Measurements from ENCODE around the gene TCF4. TPM values are rescaled to one million over a fixed set of nuclear protein-coding genes. Genes with fewer than 3 reads are reported as not detected.

Gene TCF4
- total RNA-seq, 1 experiment from 2014 or later = 2.3 TPM

DNA sequence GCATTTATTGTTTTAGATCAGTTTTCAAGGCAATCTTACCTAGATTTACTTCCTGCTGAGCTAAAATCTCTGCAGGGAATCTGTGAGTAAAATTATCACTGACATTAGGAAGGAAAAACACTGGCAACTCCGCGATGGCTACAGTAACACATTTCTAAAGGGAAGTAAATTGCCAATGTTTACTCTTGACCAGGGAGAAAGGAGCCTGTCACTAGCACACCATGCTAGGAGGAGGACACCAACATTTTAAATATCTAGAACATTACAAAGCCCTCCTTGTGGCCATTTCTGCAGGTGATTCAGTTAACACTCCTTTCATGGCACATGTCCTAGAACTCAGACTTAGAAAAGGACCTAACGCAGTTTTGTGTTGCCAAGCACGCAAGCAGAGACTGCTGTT, 58.4 kb downstream of the TCF4 start:
- no peaks in the 10 kb centered on the region for H3K4me1 ChIP-seq (ENCODE audit: control insufficient read depth, insufficient read depth, low read length)
- ChIA-PET CTCF (no interaction called here), POLR2A (no interaction called here)
- TF ChIP-seq, protein P1, sequence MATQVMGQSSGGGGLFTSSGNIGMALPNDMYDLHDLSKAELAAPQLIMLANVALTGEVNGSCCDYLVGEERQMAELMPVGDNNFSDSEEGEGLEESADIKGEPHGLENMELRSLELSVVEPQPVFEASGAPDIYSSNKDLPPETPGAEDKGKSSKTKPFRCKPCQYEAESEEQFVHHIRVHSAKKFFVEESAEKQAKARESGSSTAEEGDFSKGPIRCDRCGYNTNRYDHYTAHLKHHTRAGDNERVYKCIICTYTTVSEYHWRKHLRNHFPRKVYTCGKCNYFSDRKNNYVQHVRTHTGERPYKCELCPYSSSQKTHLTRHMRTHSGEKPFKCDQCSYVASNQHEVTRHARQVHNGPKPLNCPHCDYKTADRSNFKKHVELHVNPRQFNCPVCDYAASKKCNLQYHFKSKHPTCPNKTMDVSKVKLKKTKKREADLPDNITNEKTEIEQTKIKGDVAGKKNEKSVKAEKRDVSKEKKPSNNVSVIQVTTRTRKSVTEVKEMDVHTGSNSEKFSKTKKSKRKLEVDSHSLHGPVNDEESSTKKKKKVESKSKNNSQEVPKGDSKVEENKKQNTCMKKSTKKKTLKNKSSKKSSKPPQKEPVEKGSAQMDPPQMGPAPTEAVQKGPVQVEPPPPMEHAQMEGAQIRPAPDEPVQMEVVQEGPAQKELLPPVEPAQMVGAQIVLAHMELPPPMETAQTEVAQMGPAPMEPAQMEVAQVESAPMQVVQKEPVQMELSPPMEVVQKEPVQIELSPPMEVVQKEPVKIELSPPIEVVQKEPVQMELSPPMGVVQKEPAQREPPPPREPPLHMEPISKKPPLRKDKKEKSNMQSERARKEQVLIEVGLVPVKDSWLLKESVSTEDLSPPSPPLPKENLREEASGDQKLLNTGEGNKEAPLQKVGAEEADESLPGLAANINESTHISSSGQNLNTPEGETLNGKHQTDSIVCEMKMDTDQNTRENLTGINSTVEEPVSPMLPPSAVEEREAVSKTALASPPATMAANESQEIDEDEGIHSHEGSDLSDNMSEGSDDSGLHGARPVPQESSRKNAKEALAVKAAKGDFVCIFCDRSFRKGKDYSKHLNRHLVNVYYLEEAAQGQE (IDR thresholded peaks at IDR 0.05; ENCODE audit: insufficient read depth in 1 of 2, low read depth in 2 of 2, low read length in 1 of 2) = no peak
- TF ChIP-seq POLR2AphosphoS5 (IDR thresholded peaks at IDR 0.05; ENCODE audit: low read depth, low read length) = no peak
- TF ChIP-seq, protein P2, sequence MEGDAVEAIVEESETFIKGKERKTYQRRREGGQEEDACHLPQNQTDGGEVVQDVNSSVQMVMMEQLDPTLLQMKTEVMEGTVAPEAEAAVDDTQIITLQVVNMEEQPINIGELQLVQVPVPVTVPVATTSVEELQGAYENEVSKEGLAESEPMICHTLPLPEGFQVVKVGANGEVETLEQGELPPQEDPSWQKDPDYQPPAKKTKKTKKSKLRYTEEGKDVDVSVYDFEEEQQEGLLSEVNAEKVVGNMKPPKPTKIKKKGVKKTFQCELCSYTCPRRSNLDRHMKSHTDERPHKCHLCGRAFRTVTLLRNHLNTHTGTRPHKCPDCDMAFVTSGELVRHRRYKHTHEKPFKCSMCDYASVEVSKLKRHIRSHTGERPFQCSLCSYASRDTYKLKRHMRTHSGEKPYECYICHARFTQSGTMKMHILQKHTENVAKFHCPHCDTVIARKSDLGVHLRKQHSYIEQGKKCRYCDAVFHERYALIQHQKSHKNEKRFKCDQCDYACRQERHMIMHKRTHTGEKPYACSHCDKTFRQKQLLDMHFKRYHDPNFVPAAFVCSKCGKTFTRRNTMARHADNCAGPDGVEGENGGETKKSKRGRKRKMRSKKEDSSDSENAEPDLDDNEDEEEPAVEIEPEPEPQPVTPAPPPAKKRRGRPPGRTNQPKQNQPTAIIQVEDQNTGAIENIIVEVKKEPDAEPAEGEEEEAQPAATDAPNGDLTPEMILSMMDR (IDR thresholded peaks at IDR 0.05) = no peak
- no peak for TF ChIP-seq TCF7L2 (IDR thresholded peaks at IDR 0.05; ENCODE audit: low read depth, low read length)
- no peak for TF ChIP-seq SIN3A (IDR thresholded peaks at IDR 0.05; ENCODE audit: borderline replicate concordance, insufficient read depth, low read depth, low read length)
- in situ Hi-C loops (cut with HindIII; ENCODE audit: low pct_unique_long_range_greater_than_20kb, low sequenced_read_pairs) (no loop called here), intact Hi-C loops (cut with micrococcal nuclease; ENCODE audit: unreplicated experiment) (no loop called here)
- BruUV-seq (replicated peaks) = no TSS peak
- no peak overlapping the region for H3K27ac ChIP-seq (ENCODE audit: low read length)
- ATAC-seq (no peak), DNase-seq (ENCODE audit: low read depth, low spot score) (no peak)
- no peaks in the 10 kb centered on the region for H3K27me3 ChIP-seq (ENCODE audit: control insufficient read depth, insufficient read depth, low read length)
- H3K9me3 ChIP-seq (ENCODE audit: control insufficient read depth, insufficient read depth, low read depth, low read length) = no peaks in the 10 kb centered on the region
- no peak overlapping the region for H3K4me3 ChIP-seq (ENCODE audit: low read depth in 2 of 2, low read length in 2 of 2)
- no peaks in the 10 kb centered on the region for H3K36me3 ChIP-seq (ENCODE audit: control insufficient read depth, insufficient read depth, low read length)

DNA sequence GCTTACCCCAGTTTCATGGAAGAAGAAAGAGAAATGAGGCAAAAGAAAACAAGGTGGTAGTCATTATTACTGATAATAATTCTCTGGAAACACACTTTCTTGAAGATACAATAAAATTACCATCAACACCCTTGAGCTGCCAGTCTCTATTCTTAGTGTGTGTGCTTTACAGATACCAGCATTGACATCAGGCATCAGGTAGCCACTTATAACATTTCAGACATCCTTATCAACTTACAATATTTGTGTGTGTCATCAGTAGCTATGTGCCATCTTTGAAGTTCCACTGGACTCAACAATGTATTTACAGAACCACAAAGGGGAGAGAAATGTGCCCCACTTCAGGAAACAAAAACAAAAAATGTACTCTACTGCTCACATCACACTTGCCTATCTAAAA, 62.1 kb downstream of the TCF4 start:
- Histone ChIP-seq H3K27ac (ENCODE audit: low read length) (no peak overlapping the region), H3K4me3 (ENCODE audit: low read depth in 2 of 2, low read length in 2 of 2) (no peak overlapping the region), H3K9me3 (ENCODE audit: control insufficient read depth, insufficient read depth, low read depth, low read length) (no peaks in the 10 kb centered on the region), H3K4me1 (ENCODE audit: control insufficient read depth, insufficient read depth, low read length) (no peaks in the 10 kb centered on the region), H3K36me3 (ENCODE audit: control insufficient read depth, insufficient read depth, low read length) (no peaks in the 10 kb centered on the region), H3K27me3 (ENCODE audit: control insufficient read depth, insufficient read depth, low read length) (no peaks in the 10 kb centered on the region)
- BruUV-seq (replicated peaks) = no TSS peak
- ChIA-PET POLR2A (no interaction called here), CTCF (no interaction called here)
- ATAC-seq (no peak), DNase-seq (ENCODE audit: low read depth, low spot score) (no peak)
- in situ Hi-C loops (cut with HindIII; ENCODE audit: low pct_unique_long_range_greater_than_20kb, low sequenced_read_pairs) (no loop called here), intact Hi-C loops (cut with micrococcal nuclease; ENCODE audit: unreplicated experiment) (no loop called here)
- TF ChIP-seq, protein P2 (IDR thresholded peaks at IDR 0.05) = no peak
- TF ChIP-seq, protein P1 (IDR thresholded peaks at IDR 0.05; ENCODE audit: insufficient read depth in 1 of 2, low read depth in 2 of 2, low read length in 1 of 2) = no peak
- TF ChIP-seq TCF7L2 (IDR thresholded peaks at IDR 0.05; ENCODE audit: low read depth, low read length) (no peak), SIN3A (IDR thresholded peaks at IDR 0.05; ENCODE audit: borderline replicate concordance, insufficient read depth, low read depth, low read length) (no peak), POLR2AphosphoS5 (IDR thresholded peaks at IDR 0.05; ENCODE audit: low read depth, low read length) (no peak)

Data from Panc1 (cell line).